Measurements from ENCODE around the gene ERC1.

DNA sequence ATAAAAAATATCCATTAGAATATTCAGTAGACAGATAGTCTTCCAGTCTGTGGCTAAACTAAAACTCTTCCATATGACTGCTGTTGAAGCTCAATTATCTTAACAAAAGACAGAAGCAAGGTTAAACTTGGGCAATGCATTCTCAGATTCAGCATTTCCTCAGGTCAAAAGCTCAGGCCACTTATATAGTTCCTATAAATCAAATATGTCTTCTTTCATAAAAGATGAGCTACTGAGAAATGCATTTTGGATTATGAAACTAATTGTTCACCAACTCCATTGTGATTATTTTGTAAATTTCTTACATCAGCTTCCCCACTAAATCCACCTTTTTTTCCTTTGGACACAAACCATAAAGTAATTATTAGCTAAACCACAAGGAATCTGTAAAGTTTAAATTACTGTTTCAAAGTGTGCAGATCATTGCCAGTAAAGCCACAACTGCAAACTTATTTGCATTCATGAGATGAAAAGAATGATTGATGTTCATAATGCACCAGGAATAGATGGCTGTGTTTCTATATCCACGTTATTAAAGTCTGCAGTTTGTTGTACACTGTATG lies 379.0 kb downstream of the ERC1 start:
- TF ChIP-seq, protein P1, sequence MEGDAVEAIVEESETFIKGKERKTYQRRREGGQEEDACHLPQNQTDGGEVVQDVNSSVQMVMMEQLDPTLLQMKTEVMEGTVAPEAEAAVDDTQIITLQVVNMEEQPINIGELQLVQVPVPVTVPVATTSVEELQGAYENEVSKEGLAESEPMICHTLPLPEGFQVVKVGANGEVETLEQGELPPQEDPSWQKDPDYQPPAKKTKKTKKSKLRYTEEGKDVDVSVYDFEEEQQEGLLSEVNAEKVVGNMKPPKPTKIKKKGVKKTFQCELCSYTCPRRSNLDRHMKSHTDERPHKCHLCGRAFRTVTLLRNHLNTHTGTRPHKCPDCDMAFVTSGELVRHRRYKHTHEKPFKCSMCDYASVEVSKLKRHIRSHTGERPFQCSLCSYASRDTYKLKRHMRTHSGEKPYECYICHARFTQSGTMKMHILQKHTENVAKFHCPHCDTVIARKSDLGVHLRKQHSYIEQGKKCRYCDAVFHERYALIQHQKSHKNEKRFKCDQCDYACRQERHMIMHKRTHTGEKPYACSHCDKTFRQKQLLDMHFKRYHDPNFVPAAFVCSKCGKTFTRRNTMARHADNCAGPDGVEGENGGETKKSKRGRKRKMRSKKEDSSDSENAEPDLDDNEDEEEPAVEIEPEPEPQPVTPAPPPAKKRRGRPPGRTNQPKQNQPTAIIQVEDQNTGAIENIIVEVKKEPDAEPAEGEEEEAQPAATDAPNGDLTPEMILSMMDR (conservative IDR thresholded peaks at IDR 0.05; ENCODE audit: low read depth, low read length), result no peak
- no peak for TF ChIP-seq EZH2 (IDR thresholded peaks at IDR 0.05; ENCODE audit: low read length, unreplicated experiment)
- no peak for TF ChIP-seq EZH2phosphoT487 (IDR thresholded peaks at IDR 0.05; ENCODE audit: borderline replicate concordance, low read length)
